NCI-H1436 treated with DMSO at 0.1 percent for 48 hours (cell line): ENCODE measurements around the gene DOCK10.

Experiments
- DNase-seq: peaks from one replicate; lab custom pipeline; 2025; lab: John Stamatoyannopoulos, UW

The DOCK10 gene

GRCh38 chr2:225041207-225041850 lies 939 bp downstream of the DOCK10 start:
- no peak for DNase-seq

GRCh38 chr2:225040856-225041206 lies 1.4 kb downstream of the DOCK10 start:
- DNase-seq, result no peak

GRCh38 chr2:225040142-225040541 lies 2.1 kb downstream of the DOCK10 start:
- no peak for DNase-seq

GRCh38 chr2:225038231-225038523 lies 4.1 kb downstream of the DOCK10 start:
- DNase-seq, result no peak

- DNase-seq, result no peak
These were observed 4.6 kb downstream of the DOCK10 start for GRCh38 chr2:225037415-225038230.

- no peak for DNase-seq
These were observed 5.8 kb downstream of the DOCK10 start for GRCh38 chr2:225036431-225036830.

- no peak for DNase-seq
These were observed 8.6 kb downstream of the DOCK10 start for GRCh38 chr2:225033440-225034318.

GRCh38 chr2:225032246-225032645 lies 10.0 kb downstream of the DOCK10 start:
- no peak for DNase-seq

GRCh38 chr2:225031599-225031998 lies 10.7 kb downstream of the DOCK10 start:
- DNase-seq, result no peak

- no peak for DNase-seq
These were observed 11.4 kb downstream of the DOCK10 start for GRCh38 chr2:225030893-225031292.

GRCh38 chr2:225030203-225030602 lies 12.1 kb downstream of the DOCK10 start:
- no peak for DNase-seq

- DNase-seq, result no peak
These were observed 13.7 kb downstream of the DOCK10 start for GRCh38 chr2:225028572-225028971.

GRCh38 chr2:225027061-225027762 lies 15.1 kb downstream of the DOCK10 start:
- DNase-seq, result no peak

- DNase-seq, result no peak
These were observed 16.2 kb downstream of the DOCK10 start for GRCh38 chr2:225025917-225026571.

- DNase-seq, result no peak
These were observed 20.1 kb downstream of the DOCK10 start for GRCh38 chr2:225022188-225022587.

GRCh38 chr2:225020168-225020849 lies 22.0 kb downstream of the DOCK10 start:
- DNase-seq, result no peak

- DNase-seq, result no peak
These were observed 23.2 kb downstream of the DOCK10 start for GRCh38 chr2:225019105-225019504.

GRCh38 chr2:225017713-225018112 lies 24.6 kb downstream of the DOCK10 start:
- DNase-seq, result no peak

GRCh38 chr2:225017098-225017685 lies 25.1 kb downstream of the DOCK10 start:
- no peak for DNase-seq

- no peak for DNase-seq
These were observed 28.6 kb downstream of the DOCK10 start for GRCh38 chr2:225013425-225014365.
